ENCODE data around the gene ERCC1. TPM values are rescaled to one million over a fixed set of nuclear protein-coding genes. Genes with fewer than 3 reads are reported as not detected.

ERCC1 gene
- polyA plus RNA-seq, 1 of the 3 experiments (the other 2 are of a cell fraction): 95.3 TPM

- no peak overlapping the region for H3K27ac ChIP-seq (ENCODE audit: low read depth in 2 of 2, low read length in 1 of 2)
- no peaks in the 10 kb centered on the region for H3K9me2 ChIP-seq
- H3F3A ChIP-seq (replicated peaks; ENCODE audit: insufficient read depth): no peaks in the 10 kb centered on the region
- H3K4me3 ChIP-seq (ENCODE audit: low read depth in 2 of 2, low read length in 1 of 2): no peak overlapping the region
- no peaks in the 10 kb centered on the region for H3K79me2 ChIP-seq (ENCODE audit: insufficient read depth)
- no peak overlapping the region for H2AFZ ChIP-seq (ENCODE audit: low read depth)
- no peaks in the 10 kb centered on the region for H3K4me1 ChIP-seq (ENCODE audit: control insufficient read depth in 1 of 2, insufficient read depth in 2 of 2, low read depth in 1 of 2, low read length in 1 of 2)
- POLR2A ChIA-PET: no interaction called here
- H3K36me3 ChIP-seq (replicated peaks in 1 of 2; ENCODE audit: control insufficient read depth in 1 of 2, insufficient read depth in 2 of 2, low read length in 1 of 2): peaks cover 14 to 44% of the 10 kb centered on the region in 2 experiments
- H3K9ac ChIP-seq: no peak overlapping the region
- H3K9me3 ChIP-seq: no peaks in the 10 kb centered on the region
- CTCF ChIA-PET: interaction anchor here (1.3 kb wide), 1 partner anchor 19 kb away, joined by 4 read pairs; no protein-coding TSS in a partner anchor
- DNase-seq: no peak
- no peak for TF ChIP-seq TCF12 (IDR thresholded peaks at IDR 0.05)
- no peak for TF ChIP-seq TEAD4 (IDR thresholded peaks at IDR 0.05; ENCODE audit: borderline replicate concordance, insufficient read depth)
- no peak for TF ChIP-seq YY1 (IDR thresholded peaks at IDR 0.05; ENCODE audit: low read depth)
- no peak for TF ChIP-seq RAD21 (IDR thresholded peaks at IDR 0.05; ENCODE audit: low read length)
- TF ChIP-seq EP300 (IDR thresholded peaks at IDR 0.05; ENCODE audit: borderline replicate concordance in 1 of 2, low read depth in 1 of 2, low read length in 1 of 2): no peak
- no peak for TF ChIP-seq FOXJ3 (CRISPR knock-in tag; IDR thresholded peaks at IDR 0.05)
- TF ChIP-seq PBX3 (IDR thresholded peaks at IDR 0.05): no peak
- 95% methylated on average over 8 of the region's 11 CpGs for WGBS (ENCODE audit: low lambda C conversion rate)
- H3K4me2 ChIP-seq: no peak overlapping the region
- no peaks in the 10 kb centered on the region for H4K20me1 ChIP-seq (ENCODE audit: insufficient read depth)
- H3K27me3 ChIP-seq (ENCODE audit: insufficient read depth): no peaks in the 10 kb centered on the region
Observed at GRCh38 chr19:45357445-45357783, 66.3 kb downstream of the ERCC1 start.

Small RNAs within 50 kb of the gene (small RNA-seq; reads per million reads assigned to genes)
- 0 to 1.6 (median 0) reads per million in 7 experiments for gene MIR6088

Other genes with a start within 250 kb of the ERCC1 start
- gene TRAPPC6A, start 245.7 kb downstream of the ERCC1 start, polyA plus RNA-seq (2012; rRNA removed): 53.0 and 59.0 TPM in 2 replicates
- gene BLOC1S3, start 245.1 kb downstream of the ERCC1 start, polyA plus RNA-seq (2012; rRNA removed): 3.0 and 3.7 TPM in 2 replicates
- 0.02 TPM in 1 of 2 replicates, not detected in the other for gene EXOC3L2, start 178.5 kb downstream of the ERCC1 start, polyA plus RNA-seq (2012; rRNA removed)
- 9.8 and 16.3 TPM in 2 replicates for gene MARK4, start 172.6 kb downstream of the ERCC1 start, polyA plus RNA-seq (2012; rRNA removed)
- 0.05 TPM in 1 of 2 replicates, not detected in the other for gene CKM, start 101.0 kb downstream of the ERCC1 start, polyA plus RNA-seq (2012; rRNA removed)
- gene KLC3, start 83.2 kb downstream of the ERCC1 start, polyA plus RNA-seq (2012; rRNA removed): 0.75 and 1.2 TPM in 2 replicates
- 62.7 and 72.8 TPM in 2 replicates for gene ERCC2, start 53.3 kb downstream of the ERCC1 start, polyA plus RNA-seq (2012; rRNA removed)
- 11.6 and 18.0 TPM in 2 replicates for gene PPP1R13L, start 18.8 kb downstream of the ERCC1 start, polyA plus RNA-seq (2012; rRNA removed)
- gene POLR1G, start 17.3 kb downstream of the ERCC1 start, polyA plus RNA-seq (2012; rRNA removed): 11.0 and 11.9 TPM in 2 replicates
- gene FOSB, start 44.1 kb upstream of the ERCC1 start, polyA plus RNA-seq (2012; rRNA removed): 38.4 and 78.2 TPM in 2 replicates
- gene RTN2, start 73.1 kb upstream of the ERCC1 start, polyA plus RNA-seq (2012; rRNA removed): 6.8 and 7.0 TPM in 2 replicates
- 10.3 and 10.9 TPM in 2 replicates for gene PPM1N, start 74.5 kb upstream of the ERCC1 start, polyA plus RNA-seq (2012; rRNA removed)
- 31.6 and 37.8 TPM in 2 replicates for gene VASP, start 83.6 kb upstream of the ERCC1 start, polyA plus RNA-seq (2012; rRNA removed)
- gene OPA3, start 160.9 kb upstream of the ERCC1 start, polyA plus RNA-seq (2012; rRNA removed): 10.0 and 11.1 TPM in 2 replicates
- gene GPR4, start 178.3 kb upstream of the ERCC1 start, polyA plus RNA-seq (2012; rRNA removed): 0.29 and 0.69 TPM in 2 replicates
- gene EML2, start 215.5 kb upstream of the ERCC1 start, polyA plus RNA-seq (2012; rRNA removed): 10.3 and 12.4 TPM in 2 replicates
- 1.3 and 1.4 TPM in 2 replicates for gene GIPR, start 244.3 kb upstream of the ERCC1 start, polyA plus RNA-seq (2012; rRNA removed)

All from SK-N-SH (cell line).